CD4-positive, alpha-beta T cell treated with Interleukin-10 for 1 hour (primary cell): ENCODE data around the gene SH3TC2.

Experiments
- DNase-seq: peaks from one replicate; pipeline ENCODE4 v3.0.0-alpha.2; 2020

Gene SH3TC2

GRCh38 chr5:148996270-148996669 lies 66.6 kb downstream of the SH3TC2 start:
- no peak for DNase-seq

GRCh38 chr5:148995791-148996190 lies 67.1 kb downstream of the SH3TC2 start:
- DNase-seq: no peak

- DNase-seq: no peak
Observed at GRCh38 chr5:148993283-148993936, 69.5 kb downstream of the SH3TC2 start.

GRCh38 chr5:148992265-148992664 lies 70.6 kb downstream of the SH3TC2 start:
- no peak for DNase-seq

- no peak for DNase-seq
Observed at GRCh38 chr5:148991566-148991965, 71.3 kb downstream of the SH3TC2 start.

GRCh38 chr5:148990817-148991216 lies 72.0 kb downstream of the SH3TC2 start:
- no peak for DNase-seq

- DNase-seq: no peak
Observed at GRCh38 chr5:148989567-148989966, 73.3 kb downstream of the SH3TC2 start.

- no peak for DNase-seq
Observed at GRCh38 chr5:148988328-148988727, 74.5 kb downstream of the SH3TC2 start.

- DNase-seq: no peak
Observed at GRCh38 chr5:148986636-148987035, 76.2 kb downstream of the SH3TC2 start.

- DNase-seq: no peak
Observed at GRCh38 chr5:148984345-148984744, 78.5 kb downstream of the SH3TC2 start.

- no peak for DNase-seq
Observed at GRCh38 chr5:148981353-148981752, 81.5 kb downstream of the SH3TC2 start.

- DNase-seq: no peak
Observed at GRCh38 chr5:148980731-148981130, 82.1 kb downstream of the SH3TC2 start.

GRCh38 chr5:148979083-148979723 lies 83.7 kb downstream of the SH3TC2 start:
- DNase-seq: no peak

GRCh38 chr5:148978370-148979082 lies 84.3 kb downstream of the SH3TC2 start:
- DNase-seq: no peak

- no peak for DNase-seq
Observed at GRCh38 chr5:148976569-148977381, 86.1 kb downstream of the SH3TC2 start.

- DNase-seq: no peak
Observed at GRCh38 chr5:148974642-148975327, 88.1 kb downstream of the SH3TC2 start.

- no peak for DNase-seq
Observed at GRCh38 chr5:148973455-148973854, 89.4 kb downstream of the SH3TC2 start.

GRCh38 chr5:148972974-148973374 lies 89.9 kb downstream of the SH3TC2 start:
- no peak for DNase-seq

- no peak for DNase-seq
Observed at GRCh38 chr5:148972396-148972795, 90.5 kb downstream of the SH3TC2 start.

- DNase-seq: no peak
Observed at GRCh38 chr5:148970876-148971275, 92.0 kb downstream of the SH3TC2 start.

GRCh38 chr5:148970228-148970627 lies 92.6 kb downstream of the SH3TC2 start:
- DNase-seq: no peak

GRCh38 chr5:148969291-148969690 lies 93.6 kb downstream of the SH3TC2 start:
- DNase-seq: no peak

GRCh38 chr5:148968311-148968710 lies 94.6 kb downstream of the SH3TC2 start:
- DNase-seq: no peak
